ENCODE results near the gene ARHGAP35. TPM values are rescaled to one million over a fixed set of nuclear protein-coding genes. Genes with fewer than 3 reads are reported as not detected.
"Not testable (repeated sequence)": the region's sequence is repeated elsewhere in the genome, so short reads cannot be mapped to it uniquely, and the experiment has no call there.

ARHGAP35 gene
- polyA plus RNA-seq, 4 donors = 46.3 to 55.2 (median 48.6) TPM

DNA sequence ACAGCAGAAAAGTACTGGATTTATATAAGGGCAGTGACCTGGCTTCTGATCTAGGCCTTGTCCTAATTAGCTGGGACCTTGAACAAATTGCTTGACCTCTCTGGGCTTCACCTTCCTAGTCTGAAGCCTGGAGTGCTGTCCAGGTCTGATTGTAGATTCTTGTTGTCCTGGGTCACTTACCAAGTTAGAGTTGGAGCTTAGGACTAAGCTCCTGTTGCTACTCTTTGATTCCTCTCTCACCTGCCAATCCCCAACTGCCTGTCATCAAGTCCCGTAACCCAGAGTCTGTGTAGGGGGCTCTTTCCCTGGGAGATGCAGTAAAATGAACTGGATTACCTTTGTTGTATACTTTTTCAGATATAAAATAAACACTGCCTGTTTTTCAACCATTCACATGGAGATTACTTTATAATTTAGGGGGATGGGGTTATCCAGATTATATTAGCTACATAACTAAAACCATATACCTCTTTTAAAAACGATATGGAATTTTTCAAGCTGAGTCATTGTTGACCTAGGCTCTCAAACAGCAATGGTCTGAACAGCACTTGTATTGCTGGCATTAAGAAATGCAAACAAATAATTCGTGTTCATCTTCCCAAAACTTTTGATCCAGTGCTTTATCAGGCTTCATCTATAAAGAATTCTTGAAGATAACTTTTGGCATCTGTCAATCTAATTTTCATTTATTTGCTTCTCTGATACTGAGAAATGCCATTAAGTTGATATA is 5.8 kb downstream of the ARHGAP35 start:
- DNase-seq (ENCODE audit: low read depth in 4 of 4, low spot score in 2 of 4) = no peak

DNA sequence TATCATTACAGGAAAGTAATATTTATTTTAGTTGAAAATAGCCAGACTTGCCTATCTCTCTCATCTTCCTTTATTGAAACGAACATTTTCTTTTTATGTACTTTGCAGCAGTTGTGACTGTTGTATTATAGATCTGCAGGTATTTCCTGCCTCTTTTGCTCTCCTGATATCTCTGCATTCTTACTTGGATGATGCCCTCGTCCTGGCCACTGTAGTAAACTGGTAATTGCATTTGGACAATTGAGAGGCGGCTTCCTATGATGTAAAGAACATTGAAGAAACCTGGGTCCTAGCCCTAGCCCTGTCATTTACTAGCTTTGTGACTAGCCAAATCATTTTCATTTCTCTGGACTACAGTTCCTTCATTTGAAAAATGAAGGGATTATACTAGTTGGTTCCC is 6.4 kb downstream of the ARHGAP35 start:
- no peak for DNase-seq (ENCODE audit: low read depth in 4 of 4, low spot score in 2 of 4)

DNA sequence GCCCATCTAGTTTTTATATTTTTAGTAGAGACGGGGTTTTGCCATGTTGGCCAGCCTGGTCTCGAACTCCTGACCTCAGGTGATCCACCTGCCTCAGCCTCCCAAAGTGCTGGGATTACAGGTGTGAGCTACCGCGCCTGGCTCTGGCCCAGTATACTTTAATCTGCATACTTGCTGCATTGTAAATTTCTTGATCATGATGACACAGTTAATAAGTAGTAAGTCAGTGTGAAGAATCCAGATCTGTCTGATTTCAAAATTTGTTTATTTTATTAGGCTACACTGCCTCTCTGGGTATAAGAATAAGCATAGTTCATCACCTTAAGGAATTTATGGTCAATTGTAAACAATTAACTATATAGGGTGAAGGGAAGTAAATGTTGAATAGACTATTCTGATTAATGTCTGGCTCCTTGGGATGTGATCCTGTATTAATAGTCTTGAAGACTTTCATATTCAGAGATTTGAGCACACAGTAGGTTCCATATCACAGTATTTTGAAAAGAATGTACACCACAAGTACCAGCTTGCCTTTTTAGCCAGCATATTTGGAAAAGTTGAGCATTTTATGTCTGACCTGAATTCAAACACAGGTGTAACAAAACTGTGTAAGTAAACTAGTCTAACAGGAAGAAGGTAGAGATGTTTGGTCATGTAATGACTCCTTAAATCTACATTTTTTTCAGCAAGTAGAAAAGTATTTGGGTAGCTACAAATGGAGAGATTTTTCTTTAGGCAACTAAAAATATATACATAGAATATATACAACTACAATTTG is 7.4 kb downstream of the ARHGAP35 start:
- no peak for DNase-seq (ENCODE audit: low read depth in 4 of 4, low spot score in 2 of 4)

DNA sequence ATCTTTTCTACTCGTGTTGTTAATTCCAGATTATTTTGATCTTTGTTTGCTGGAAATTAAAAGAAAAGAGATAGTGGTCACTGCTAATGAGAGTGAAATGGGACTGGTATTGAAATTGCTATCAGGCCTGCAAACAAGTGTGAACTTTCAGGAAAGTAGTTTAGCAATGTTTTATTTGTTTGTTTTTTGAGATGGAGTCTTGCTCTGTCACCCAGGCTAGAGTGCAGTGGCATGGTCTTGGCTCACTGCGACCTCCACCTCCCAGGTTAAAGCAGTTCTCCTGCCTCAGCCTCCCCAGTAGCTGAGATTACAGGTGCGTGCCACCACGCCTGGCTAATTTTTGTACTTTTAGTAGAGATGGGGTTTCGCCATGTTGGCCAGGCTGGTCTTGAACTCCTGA is 10.4 kb downstream of the ARHGAP35 start:
- not testable (repeated sequence) for DNase-seq (ENCODE audit: low read depth in 4 of 4, low spot score in 2 of 4)

DNA sequence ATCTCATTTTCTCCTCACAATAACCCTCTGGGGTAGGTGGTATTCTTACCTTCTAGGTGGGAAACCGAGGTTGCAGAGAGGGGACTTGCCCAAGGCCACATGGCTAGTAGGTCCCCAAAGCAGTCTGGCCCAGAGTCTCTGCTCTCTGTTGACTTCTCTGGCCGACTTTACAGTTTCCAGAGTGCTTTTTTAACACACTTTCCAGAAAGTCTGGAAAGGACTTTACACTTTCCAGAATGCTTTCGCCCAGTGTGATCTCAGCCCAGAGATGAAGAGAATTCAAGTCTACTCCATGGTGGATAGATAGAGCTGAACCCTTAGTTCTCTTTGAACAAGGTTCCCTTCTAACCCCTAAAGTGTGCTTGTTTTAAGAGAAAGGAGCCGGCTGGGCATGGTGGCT is 12.2 kb downstream of the ARHGAP35 start:
- DNase-seq (ENCODE audit: low read depth in 4 of 4, low spot score in 2 of 4) = no peak

DNA sequence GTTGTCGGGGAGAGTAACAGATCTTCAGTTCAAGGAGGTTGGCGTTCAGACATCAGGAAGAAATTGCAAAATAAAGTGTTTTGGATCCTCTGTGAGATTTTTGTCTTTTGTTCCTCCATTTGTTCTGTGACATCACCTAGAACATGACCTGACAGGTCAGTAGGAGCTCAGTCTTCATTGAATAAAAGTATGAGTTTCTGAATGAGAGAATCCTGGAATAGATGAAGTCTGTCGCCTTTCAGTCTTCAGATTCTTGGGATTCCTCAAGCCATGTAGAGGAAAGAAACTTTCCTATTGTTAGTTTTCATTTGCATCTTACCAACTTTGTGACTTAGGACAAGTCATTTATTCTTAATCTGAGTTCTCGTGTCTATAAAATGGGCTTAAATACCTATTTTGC is 14.4 kb downstream of the ARHGAP35 start:
- no peak for DNase-seq (ENCODE audit: low read depth in 4 of 4, low spot score in 2 of 4)

DNA sequence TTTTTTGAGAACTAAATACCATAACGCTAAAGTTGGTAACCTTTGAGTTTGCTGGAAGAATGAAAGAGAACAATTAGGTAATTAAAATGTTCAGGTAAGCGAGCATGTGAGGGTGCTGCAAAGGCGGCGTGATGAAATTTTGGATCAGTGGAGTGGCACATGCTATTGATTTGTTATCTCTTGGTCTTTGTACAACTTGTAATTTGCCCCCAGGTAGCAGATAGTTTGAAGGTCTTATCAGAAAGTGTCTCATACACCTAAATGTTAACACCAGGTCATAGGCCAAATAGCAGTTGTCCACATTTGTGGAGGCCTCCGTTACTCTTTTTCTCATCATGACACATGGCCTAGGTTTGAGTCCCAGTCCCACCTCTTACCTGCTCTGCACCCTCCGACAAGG is 14.9 kb downstream of the ARHGAP35 start:
- no peak for DNase-seq (ENCODE audit: low read depth in 4 of 4, low spot score in 2 of 4)

DNA sequence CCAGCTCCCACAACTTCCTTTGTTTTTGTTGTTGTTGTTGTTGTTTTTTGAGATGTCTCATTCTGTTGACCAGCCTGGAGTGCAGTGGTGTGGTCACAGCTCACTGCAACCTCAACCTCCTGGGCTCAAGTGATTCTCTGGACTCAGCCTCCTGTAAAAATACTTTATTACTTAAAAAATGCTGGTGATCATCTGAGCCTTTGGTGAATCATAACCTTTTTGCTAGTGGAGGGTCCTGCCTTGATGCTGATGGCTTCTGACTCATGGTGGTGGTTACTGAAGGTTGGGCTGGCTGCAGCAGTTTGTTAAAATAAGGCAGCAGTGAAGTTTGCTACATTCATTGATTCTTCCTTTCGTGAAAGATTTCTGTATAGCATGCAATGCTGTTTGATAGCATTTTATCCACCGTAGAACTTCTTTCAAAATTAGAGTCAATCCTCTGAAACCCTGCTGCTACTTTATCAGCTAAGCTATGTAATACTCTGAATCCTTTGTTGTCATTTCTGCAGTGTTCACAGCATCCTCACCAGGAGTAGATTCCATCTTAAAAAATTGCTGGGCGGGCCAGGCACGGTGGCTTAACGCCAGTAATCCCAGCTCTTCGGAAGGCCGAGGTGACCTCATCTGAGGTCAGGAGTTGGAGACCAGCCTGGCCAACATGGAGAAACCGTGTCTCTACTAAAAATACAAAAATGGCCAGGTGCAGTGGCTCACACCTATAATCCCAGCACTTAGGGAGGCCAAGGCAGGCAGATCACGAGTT is 18.0 kb downstream of the ARHGAP35 start:
- no peak for DNase-seq (ENCODE audit: low read depth in 4 of 4, low spot score in 2 of 4)

DNA sequence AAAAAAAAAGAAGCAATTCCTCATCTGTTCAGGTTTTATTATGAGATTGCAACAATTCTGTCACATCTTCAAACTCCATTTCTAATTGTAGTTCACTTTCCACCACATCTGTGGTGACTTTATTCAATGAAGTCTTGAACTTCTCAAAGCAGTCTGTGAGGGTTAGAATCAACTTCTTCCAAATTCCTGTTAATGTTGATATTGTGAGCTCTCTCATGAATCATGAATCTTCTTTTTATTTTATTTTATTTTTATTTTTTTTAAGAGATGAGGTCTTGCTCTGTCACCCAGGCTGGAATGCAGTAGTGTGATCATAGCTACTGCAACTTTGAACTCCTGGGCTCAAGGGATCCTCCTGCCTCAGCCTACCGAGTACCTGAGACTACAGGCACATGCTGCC is 19.6 kb downstream of the ARHGAP35 start:
- DNase-seq (ENCODE audit: low read depth in 4 of 4, low spot score in 2 of 4) = no peak

DNA sequence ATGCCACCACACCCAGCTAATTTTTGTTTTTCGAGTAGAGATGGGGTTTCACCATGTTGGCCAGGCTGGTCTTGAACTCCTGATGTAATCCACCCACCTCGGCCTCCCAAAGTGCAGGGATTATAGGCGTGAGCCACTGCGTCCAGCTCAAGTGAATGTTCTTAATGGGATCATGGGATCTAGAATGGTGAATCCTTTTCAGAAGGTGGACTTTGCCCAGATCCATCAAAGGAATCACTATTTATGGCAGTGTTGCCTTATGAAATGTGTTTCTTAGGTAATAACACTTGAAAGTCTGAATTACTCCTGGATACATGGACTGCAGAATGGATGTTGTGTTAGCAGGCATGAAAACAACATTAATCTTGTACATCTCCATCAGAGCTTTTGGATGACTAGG is 20.3 kb downstream of the ARHGAP35 start:
- no peak for DNase-seq (ENCODE audit: low read depth in 4 of 4, low spot score in 2 of 4)

DNA sequence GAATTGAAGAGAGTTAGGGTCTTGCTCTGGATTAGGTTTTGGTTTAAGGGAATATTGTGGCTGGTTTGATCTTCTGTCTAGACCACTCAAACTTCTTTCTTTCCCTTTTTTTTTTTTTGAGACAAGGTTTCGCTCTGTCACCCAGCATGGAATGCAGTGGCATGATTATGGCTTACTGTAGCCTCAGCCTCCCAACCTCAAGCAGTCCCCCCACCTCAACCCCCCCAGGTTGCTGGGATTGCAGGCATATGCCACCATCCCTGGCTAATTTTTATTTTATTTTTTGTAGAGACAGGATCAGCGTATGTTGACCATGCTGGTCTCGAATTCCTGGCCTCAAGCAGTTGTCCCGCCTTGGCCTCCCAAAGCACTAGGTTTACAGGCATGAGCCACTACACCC is 21.2 kb downstream of the ARHGAP35 start:
- no peak for DNase-seq (ENCODE audit: low read depth in 4 of 4, low spot score in 2 of 4)

DNA sequence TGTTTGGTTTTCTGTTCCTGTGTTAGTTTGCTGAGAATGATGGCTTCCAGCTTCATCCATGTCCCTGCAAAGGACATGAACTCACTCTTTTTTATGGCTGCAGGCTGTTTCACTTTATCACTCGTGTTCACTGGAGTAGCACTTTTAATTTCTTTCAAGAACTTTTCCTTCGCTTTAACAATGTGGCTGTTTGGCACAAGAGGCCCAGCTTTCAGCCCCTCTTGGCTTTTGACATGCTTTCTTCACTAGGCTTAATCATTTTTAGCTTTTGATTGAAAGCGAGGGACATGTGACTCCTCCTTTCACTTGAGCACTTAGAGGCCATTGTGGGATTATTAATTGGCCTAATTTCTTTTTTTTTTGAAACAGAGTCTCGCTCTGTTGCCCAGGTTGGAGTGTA is 22.0 kb downstream of the ARHGAP35 start:
- not testable (repeated sequence) for DNase-seq (ENCODE audit: low read depth in 4 of 4, low spot score in 2 of 4)

DNA sequence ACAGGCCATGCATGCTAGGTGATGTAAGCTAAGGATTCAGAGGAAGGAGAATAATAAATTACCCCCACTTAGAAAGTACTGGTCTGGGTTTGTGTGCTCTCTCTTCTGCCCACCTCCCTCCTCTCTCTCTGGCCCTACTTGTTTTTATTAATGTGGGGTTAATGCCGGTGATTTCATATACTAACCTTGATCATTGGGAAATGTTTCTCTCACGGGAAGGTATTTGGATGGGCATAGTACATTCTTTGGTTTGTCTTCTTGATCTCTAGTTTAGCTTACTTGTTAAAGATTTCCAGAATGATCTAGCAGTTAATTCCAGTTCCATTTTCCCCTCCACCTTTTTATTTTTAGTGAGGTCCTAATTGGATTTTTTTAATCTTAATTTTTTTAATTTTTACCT is 24.6 kb downstream of the ARHGAP35 start:
- DNase-seq (ENCODE audit: low read depth in 4 of 4, low spot score in 2 of 4) = no peak

DNA sequence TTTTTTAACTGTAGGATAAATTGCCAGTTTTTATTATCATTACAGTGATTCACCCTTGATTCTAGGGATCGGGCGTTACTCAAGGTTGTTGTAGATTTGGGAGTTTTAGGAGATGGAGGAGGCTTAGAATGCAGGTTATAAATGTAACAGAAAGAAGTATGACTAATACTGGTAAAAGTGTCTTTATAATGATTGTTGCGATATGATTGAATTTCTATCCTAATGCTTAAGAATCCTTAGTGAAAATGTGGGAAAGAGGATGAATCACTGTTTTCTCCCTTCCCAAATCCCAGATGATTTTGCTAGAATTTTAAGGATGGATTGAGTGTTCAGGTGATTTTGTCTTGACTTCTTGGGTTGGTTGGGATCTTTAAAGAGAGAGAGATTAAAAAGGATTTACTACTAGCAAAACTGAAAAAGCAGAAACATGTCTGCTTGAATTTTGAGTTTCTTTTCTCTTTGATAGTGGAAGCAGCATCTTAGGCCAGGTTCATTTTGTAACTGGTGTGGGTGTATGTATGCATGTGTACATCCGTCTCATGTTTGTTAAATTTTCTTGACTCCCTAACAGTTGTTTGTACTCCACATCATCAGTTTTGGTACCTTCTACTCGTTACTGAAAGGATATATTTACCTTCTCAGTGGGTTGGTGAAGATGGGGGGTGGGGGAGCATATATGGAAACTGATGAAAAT is 25.9 kb downstream of the ARHGAP35 start:
- no peak for DNase-seq (ENCODE audit: low read depth in 4 of 4, low spot score in 2 of 4)

DNA sequence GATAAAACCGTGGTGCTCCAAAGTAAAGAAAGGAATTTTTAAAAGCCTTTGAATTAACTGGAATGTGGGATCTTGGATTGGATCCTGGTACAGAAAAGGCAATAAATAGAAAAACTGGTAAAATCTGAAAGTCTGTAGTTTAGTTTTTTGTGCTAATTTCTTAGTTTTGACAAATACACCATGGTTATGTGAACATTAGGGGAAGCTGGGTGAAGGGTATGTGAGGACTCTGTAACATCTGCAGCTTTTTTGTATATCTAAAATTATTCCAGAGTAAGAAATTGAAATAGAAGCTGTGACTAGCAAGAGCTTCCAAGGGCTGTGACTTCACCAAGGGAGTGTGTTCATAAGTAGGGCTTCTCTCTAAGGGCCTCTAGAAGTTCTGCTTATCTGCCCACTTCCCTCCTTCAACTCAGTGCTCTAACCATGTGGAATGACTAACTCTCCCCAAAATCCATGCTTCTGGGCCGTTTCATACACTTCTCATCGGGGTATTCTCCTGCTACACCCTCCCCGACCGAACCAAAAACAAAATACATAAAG is 26.5 kb downstream of the ARHGAP35 start:
- DNase-seq (ENCODE audit: low read depth in 4 of 4, low spot score in 2 of 4) = no peak

DNA sequence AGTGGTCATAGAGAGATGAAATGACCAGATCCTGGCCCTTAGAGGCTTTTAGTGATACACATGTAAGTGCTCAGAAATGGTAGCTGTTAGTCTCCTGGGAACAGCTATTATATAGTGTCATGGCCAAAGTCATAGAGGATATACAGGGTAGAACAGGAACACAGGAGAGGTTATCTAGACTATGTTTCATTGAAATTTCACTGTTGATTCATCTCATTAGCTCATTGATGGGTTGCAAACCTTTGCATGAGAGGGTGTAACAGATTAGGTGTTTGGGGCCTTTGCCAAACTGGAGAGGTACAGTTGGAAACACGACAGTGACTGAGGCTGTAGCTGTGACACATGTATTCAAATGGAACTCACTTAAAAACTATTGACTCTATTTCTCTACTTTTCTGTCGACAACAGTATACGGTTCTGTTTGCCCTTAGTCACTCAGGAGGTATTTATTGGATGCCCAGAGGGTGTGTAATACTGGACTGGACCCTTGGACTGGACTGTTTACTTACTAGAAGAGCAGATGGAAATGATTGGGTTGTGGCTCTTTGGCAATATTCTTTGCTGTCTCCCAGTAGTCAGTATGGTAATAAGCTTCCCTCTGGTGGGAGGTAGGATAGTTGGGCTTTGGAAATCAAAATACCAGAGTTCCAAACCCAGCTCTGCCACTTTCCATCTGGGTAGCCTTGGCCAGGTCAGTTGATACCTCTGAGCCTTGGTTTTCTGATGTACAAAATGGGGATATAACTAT is 29.8 kb downstream of the ARHGAP35 start:
- DNase-seq (ENCODE audit: low read depth in 4 of 4, low spot score in 2 of 4) = no peak

DNA sequence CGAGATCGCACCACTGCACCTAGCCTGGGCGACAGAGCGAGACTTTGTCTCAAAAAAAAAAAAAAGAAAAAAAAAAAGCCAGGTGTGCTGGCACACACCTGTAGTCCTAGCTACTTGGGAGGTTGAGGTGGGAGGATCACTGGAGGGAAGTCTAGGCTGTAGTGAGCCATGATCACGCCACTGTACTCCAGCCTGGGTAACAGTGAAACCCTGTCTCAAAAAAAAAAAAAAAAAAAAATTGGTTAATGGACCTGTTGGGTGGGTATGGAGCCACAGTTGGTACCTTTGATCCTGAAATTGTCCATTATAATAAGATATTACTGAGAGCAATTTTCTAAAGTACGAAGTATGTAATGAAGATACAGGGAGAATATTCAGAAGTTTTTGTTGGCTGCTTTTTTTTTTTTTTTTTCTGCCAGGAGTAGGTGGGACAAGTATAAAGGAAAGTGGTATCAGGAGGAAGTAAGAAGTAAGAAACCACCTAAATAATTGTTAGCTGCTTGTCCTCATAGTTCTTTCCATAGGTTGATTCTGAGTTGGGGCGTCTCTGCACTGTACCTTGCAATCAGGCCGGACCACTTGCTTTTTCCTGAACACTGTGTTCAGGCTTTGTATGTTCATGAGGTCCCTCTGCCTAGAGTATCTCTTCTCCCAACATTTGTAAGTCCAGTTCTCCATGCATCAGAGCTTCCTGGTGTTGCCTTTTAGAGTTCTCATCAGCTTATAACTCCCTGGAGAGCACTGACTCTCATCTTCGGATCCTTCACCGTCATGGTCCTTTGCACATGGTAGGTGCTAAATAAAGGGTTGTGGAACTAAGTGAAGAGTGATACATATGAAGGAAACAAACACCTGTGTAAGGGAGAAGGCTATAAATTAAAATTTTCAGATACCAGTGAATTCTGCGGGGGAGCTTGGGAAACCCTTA is 31.7 kb downstream of the ARHGAP35 start:
- DNase-seq (ENCODE audit: low read depth in 4 of 4, low spot score in 2 of 4) = no peak

DNA sequence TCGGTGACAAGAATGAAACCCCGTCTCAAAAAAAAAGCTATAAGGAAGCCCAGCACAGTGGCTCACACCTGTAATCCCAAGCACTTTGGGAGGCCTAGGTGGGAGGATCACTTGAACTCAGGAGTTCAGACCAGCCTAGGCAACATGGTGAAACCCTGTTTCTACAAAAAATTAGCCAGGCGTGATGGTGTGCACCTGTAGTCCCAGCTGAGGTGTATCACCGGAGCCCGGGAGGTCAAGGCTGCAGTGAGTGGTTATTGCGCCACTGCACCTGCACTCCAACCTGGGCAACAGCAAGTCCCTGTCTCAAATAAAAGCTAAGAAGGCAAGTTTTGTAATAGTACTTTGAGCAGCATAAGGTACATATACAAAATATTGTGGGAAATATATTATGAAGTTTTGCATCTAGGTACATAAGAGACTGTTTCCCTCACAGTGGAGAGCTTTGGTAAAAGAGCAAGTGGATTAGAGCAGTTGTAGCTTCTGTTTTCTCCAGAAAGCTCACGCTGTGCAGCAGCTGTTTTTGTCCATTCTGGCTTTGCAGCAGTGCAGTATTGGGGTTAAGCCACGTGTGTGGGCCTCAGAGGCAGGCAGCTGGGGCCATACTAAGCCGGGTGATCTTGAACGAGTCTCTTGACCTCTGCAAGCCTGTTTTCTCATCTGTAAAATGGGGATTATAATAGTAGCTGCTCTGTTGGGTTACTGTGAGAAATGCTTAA is 35.4 kb downstream of the ARHGAP35 start:
- DNase-seq (ENCODE audit: low read depth in 4 of 4, low spot score in 2 of 4) = no peak

Data from left renal cortex interstitium (tissue), 4 donors.